ENCODE data around the gene CDC42EP4.

Gene CDC42EP4

DNA sequence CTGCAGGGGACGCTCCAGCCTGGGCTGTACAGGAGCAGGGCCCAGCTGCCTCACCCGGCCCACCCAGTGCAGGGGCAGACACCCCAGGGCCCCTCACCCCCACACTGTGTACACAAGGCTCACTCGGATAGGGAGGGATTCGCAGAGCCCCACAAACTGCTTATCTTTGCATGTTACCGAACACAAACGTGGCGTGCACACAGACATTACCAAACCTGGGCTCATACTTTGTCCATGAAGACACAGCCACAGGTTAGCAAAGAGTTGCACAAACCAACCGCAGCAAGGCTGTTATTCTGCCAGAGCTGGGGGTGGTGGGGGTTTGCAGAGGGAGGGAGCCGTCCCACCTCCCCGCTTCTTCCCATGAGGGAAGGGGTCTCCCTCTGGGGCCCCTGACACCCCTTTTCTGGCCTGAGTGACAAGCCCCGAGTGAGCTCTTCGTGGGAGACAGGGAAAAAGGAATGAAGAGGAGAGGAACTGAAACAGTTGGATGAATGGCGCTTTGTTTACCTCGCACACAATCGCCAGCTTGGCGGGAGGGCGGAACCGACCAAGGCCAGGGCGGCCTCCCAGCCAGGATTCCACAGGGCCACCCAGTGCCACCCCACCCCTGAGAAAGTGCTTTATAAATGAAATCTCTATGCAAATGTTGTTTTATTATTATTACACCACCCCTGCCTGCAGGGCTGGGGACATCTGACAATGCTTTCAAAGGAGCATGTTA, 49.7 kb downstream of the CDC42EP4 start:
- ChIA-PET CTCF (interaction anchor here (0.7 to 1.1 kb wide), 3 partner anchors 43 to 705 kb away, joined by 3 to 4 read pairs (median 3); no protein-coding TSS in a partner anchor), POLR2A (interaction anchor here (0.6 kb wide), 1 partner anchor 784 kb away, joined by 4 read pairs; no protein-coding TSS in a partner anchor)
- H3K4me1 ChIP-seq (ENCODE audit: control insufficient read depth, insufficient read depth, low read length): no peaks in the 10 kb centered on the region
- H3K36me3 ChIP-seq (ENCODE audit: control insufficient read depth in 2 of 2, insufficient read depth in 1 of 2, low read length in 2 of 2): no peaks in the 10 kb centered on the region
- no peak overlapping the region for H3K4me3 ChIP-seq (ENCODE audit: low read depth, low read length)
- no peaks in the 10 kb centered on the region for H3K9me3 ChIP-seq (ENCODE audit: control insufficient read depth, insufficient read depth, low read depth, low read length)
- TF ChIP-seq KLF1 (tag by site-specific recombination; IDR thresholded peaks at IDR 0.05) (peak; percentile 59), ZNF169 (tag by site-specific recombination; IDR thresholded peaks at IDR 0.05) (no peak), ZNF530 (tag by site-specific recombination; IDR thresholded peaks at IDR 0.05; ENCODE audit: low read depth) (no peak), GLIS1 (tag by site-specific recombination; IDR thresholded peaks at IDR 0.05) (peak; percentile 90)
- H3K27ac ChIP-seq (ENCODE audit: extremely low read depth, low read depth, low read length): no peak overlapping the region

DNA sequence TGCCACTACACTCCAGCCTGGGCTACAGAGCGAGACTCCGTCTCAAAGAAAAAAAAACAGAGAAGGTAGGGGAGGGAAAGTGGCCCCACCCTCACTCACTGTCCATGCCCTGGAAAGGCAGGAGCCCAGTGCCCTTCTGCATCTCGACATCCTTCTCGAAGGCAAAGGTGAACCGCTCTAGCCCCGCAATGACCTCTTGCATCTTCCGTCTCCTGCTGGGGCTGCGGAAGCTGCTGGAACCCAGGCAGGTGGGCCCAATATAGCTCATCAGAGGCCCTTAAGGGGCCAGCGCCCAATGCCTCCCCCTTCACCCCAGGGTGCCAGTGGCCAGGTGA, 50.2 kb downstream of the CDC42EP4 start, which contains the start of gene CPSF4L:
Gene CPSF4L, minus strand, starts transcription at position 264 of the 335 bp plus-strand sequence. Its CDS starts 62 bp downstream, at position 202.
- ChIA-PET CTCF (interaction anchor here (0.6 to 1.1 kb wide), 2 partner anchors 44 to 108 kb away, joined by 4 to 5 read pairs; no protein-coding TSS in a partner anchor), POLR2A (no interaction called here)
- TF ChIP-seq ZBTB7A (tag by site-specific recombination; IDR thresholded peaks at IDR 0.05; ENCODE audit: low read depth) (no peak), SP3 (tag by site-specific recombination; IDR thresholded peaks at IDR 0.05) (no peak), ZNF114 (tag by site-specific recombination; IDR thresholded peaks at IDR 0.05) (no peak), ZXDB (tag by site-specific recombination; IDR thresholded peaks at IDR 0.05) (no peak), ZNF571 (tag by site-specific recombination; IDR thresholded peaks at IDR 0.05) (no peak), ZNF223 (tag by site-specific recombination; IDR thresholded peaks at IDR 0.05) (no peak), ZNF558 (tag by site-specific recombination; IDR thresholded peaks at IDR 0.05) (no peak)
- TF ChIP-seq, protein P1, sequence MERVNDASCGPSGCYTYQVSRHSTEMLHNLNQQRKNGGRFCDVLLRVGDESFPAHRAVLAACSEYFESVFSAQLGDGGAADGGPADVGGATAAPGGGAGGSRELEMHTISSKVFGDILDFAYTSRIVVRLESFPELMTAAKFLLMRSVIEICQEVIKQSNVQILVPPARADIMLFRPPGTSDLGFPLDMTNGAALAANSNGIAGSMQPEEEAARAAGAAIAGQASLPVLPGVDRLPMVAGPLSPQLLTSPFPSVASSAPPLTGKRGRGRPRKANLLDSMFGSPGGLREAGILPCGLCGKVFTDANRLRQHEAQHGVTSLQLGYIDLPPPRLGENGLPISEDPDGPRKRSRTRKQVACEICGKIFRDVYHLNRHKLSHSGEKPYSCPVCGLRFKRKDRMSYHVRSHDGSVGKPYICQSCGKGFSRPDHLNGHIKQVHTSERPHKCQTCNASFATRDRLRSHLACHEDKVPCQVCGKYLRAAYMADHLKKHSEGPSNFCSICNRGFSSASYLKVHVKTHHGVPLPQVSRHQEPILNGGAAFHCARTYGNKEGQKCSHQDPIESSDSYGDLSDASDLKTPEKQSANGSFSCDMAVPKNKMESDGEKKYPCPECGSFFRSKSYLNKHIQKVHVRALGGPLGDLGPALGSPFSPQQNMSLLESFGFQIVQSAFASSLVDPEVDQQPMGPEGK (tag by site-specific recombination; IDR thresholded peaks at IDR 0.05): no peak
- Histone ChIP-seq H3K27ac (ENCODE audit: extremely low read depth, low read depth, low read length) (no peak within 1 kb of the TSS), H3K36me3 (ENCODE audit: control insufficient read depth in 2 of 2, insufficient read depth in 1 of 2, low read length in 2 of 2) (no peaks in the 10 kb centered on the region), H3K9me3 (ENCODE audit: control insufficient read depth, insufficient read depth, low read depth, low read length) (no peaks in the 10 kb centered on the region), H3K4me1 (ENCODE audit: control insufficient read depth, insufficient read depth, low read length) (no peaks in the 10 kb centered on the region), H3K4me3 (ENCODE audit: low read depth, low read length) (no peak within 1 kb of the TSS)

DNA sequence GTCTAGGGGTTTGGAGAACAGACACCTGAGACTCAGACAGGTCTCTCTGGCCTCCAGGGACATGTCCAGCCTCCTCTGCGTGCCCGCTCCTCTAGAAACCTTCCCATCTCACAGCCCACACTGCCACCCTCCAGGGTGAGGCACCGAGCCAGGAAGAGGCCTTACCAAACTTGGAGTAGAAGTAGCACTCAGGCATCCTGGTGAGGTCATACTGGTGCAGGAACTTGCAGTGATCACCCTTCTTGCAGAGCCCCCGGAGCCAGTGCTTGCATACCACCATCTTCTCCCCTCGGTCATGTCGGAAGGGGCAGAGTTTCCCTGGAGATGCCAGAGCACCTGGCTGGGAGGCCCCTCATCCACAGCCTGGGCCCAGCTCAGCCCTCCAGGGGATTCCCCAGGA, 54.3 kb downstream of the CDC42EP4 start:
- H3K4me3 ChIP-seq (ENCODE audit: low read depth, low read length): no peak overlapping the region
- H3K36me3 ChIP-seq (ENCODE audit: control insufficient read depth in 2 of 2, insufficient read depth in 1 of 2, low read length in 2 of 2): no peaks in the 10 kb centered on the region
- no peaks in the 10 kb centered on the region for H3K9me3 ChIP-seq (ENCODE audit: control insufficient read depth, insufficient read depth, low read depth, low read length)
- ChIA-PET POLR2A (no interaction called here), CTCF (interaction anchor here (0.8 to 4.8 kb wide), 3 partner anchors 11 to 113 kb away, joined by 3 to 50 read pairs (median 44); partner anchors contain the start of gene CDC42EP4)
- TF ChIP-seq ZFP3 (tag by site-specific recombination; IDR thresholded peaks at IDR 0.05; ENCODE audit: low read depth): no peak
- no peak for TF ChIP-seq ZNF654 (tag by site-specific recombination; IDR thresholded peaks at IDR 0.05; ENCODE audit: low read depth)
- TF ChIP-seq ZNF10 (tag by site-specific recombination; IDR thresholded peaks at IDR 0.05): no peak
- peak; percentile 51 for TF ChIP-seq GLIS1 (tag by site-specific recombination; IDR thresholded peaks at IDR 0.05)
- no peaks in the 10 kb centered on the region for H3K4me1 ChIP-seq (ENCODE audit: control insufficient read depth, insufficient read depth, low read length)
- no peak overlapping the region for H3K27ac ChIP-seq (ENCODE audit: extremely low read depth, low read depth, low read length)

DNA sequence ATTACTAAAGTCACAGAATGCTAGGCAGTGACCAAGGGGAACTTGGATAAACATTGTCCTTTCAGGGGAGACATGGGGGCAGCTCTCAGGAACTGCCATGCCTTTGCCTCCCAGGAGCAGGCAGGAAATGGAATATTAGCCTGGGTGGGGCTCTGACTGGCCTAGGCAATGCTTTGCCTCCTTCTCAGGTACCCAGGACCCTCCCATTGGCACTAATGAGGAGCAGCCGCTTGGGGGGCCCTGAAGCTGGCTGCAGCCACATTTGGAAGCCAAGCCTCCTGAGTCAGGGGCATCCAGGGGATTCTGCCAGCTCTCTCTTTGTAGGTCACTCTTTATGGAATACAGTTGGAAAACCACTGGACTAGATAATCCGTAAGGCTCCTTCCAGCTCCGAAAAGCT, 55.6 kb downstream of the CDC42EP4 start:
- H3K4me3 ChIP-seq (ENCODE audit: low read depth, low read length): no peak overlapping the region
- H3K27ac ChIP-seq (ENCODE audit: extremely low read depth, low read depth, low read length): no peak overlapping the region
- POLR2A ChIA-PET: interaction anchor here (1.3 kb wide), 1 partner anchor 113 kb away, joined by 3 read pairs; no protein-coding TSS in a partner anchor
- H3K36me3 ChIP-seq (ENCODE audit: control insufficient read depth in 2 of 2, insufficient read depth in 1 of 2, low read length in 2 of 2): no peaks in the 10 kb centered on the region
- no peaks in the 10 kb centered on the region for H3K4me1 ChIP-seq (ENCODE audit: control insufficient read depth, insufficient read depth, low read length)
- CTCF ChIA-PET: interaction anchor here (0.6 to 13.4 kb wide), 28 partner anchors 10 to 699 kb away, joined by 3 to 315 read pairs (median 6); partner anchors contain the start of genes CDC42EP4 and COG1
- H3K9me3 ChIP-seq (ENCODE audit: control insufficient read depth, insufficient read depth, low read depth, low read length): no peaks in the 10 kb centered on the region
- TF ChIP-seq ZNF23 (tag by site-specific recombination; IDR thresholded peaks at IDR 0.05; ENCODE audit: borderline replicate concordance) (no peak), ZNF768 (tag by site-specific recombination; IDR thresholded peaks at IDR 0.05) (no peak), ZNF600 (tag by site-specific recombination; IDR thresholded peaks at IDR 0.05) (no peak), ZNF560 (tag by site-specific recombination; IDR thresholded peaks at IDR 0.05; ENCODE audit: borderline replicate concordance) (no peak), ZNF24 (tag by site-specific recombination; IDR thresholded peaks at IDR 0.05) (no peak)
- TF ChIP-seq, protein P2, sequence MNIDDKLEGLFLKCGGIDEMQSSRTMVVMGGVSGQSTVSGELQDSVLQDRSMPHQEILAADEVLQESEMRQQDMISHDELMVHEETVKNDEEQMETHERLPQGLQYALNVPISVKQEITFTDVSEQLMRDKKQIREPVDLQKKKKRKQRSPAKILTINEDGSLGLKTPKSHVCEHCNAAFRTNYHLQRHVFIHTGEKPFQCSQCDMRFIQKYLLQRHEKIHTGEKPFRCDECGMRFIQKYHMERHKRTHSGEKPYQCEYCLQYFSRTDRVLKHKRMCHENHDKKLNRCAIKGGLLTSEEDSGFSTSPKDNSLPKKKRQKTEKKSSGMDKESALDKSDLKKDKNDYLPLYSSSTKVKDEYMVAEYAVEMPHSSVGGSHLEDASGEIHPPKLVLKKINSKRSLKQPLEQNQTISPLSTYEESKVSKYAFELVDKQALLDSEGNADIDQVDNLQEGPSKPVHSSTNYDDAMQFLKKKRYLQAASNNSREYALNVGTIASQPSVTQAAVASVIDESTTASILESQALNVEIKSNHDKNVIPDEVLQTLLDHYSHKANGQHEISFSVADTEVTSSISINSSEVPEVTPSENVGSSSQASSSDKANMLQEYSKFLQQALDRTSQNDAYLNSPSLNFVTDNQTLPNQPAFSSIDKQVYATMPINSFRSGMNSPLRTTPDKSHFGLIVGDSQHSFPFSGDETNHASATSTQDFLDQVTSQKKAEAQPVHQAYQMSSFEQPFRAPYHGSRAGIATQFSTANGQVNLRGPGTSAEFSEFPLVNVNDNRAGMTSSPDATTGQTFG (tag by site-specific recombination; IDR thresholded peaks at IDR 0.05; ENCODE audit: borderline replicate concordance): no peak

All from HEK293 (cell line).